Sigmoid colon (tissue), 4 donors: ENCODE results near the gene TAGLN.

Experiments
- EP300 ChIP-seq, 4 donors: sonication (generic); formaldehyde crosslinking; IDR thresholded peaks; one replicate each; pipeline ENCODE4 v1.6.1; 2017; ENCODE audit warnings: antibody characterized with exemption in 4 of 4
- POLR2A ChIP-seq, 2 donors: fragments of 450-650 bp; IDR thresholded peaks; one replicate each; pipeline ENCODE4 v1.6.1; 2016; ENCODE audit warnings: antibody characterized with exemption in 2 of 2, mild to moderate bottlenecking in 2 of 2, moderate library complexity in 2 of 2
- POLR2AphosphoS5 ChIP-seq, 4 donors: sonication (generic); formaldehyde crosslinking; IDR thresholded peaks; one replicate each; pipeline ENCODE4 v1.6.1; 2017; ENCODE audit warnings: antibody characterized with exemption in 4 of 4
- TF ChIP-seq, protein P1 (sequence below), 4 experiments: fragments of 450-650 bp in 3 of 4; fragments of 200-600 bp in 1 of 4; IDR thresholded peaks; one replicate each; pipeline ENCODE4 v1.5.1; 2016 to 2019; ENCODE audit warnings: antibody characterized with exemption in 4 of 4, mild to moderate bottlenecking in 3 of 4, moderate library complexity in 2 of 4

DNA sequence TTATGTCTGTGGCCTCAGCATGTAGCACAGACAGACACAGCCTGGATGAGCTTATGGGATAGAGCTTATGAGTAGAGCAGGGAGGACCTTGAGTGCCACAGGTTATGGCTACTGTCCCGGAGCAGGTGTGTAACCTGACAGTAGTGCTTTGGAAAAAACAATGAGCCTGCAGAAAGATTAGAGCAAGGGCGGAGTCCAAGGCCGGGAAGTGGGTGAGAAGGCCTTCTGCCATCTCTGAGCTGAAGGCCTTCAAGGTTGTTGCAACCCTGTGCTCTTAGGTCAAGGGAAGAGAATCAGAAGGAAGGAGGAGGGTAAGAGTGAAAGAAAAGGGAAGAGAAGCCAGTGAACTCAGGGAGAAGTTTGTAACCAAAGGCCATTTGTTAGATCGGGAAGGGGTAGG is 3.9 kb upstream of the TAGLN start:
- TF ChIP-seq POLR2A (IDR thresholded peaks at IDR 0.05) (no peak), EP300 (IDR thresholded peaks at IDR 0.05) (no peak), POLR2AphosphoS5 (IDR thresholded peaks at IDR 0.05) (no peak)
- TF ChIP-seq, protein P1, sequence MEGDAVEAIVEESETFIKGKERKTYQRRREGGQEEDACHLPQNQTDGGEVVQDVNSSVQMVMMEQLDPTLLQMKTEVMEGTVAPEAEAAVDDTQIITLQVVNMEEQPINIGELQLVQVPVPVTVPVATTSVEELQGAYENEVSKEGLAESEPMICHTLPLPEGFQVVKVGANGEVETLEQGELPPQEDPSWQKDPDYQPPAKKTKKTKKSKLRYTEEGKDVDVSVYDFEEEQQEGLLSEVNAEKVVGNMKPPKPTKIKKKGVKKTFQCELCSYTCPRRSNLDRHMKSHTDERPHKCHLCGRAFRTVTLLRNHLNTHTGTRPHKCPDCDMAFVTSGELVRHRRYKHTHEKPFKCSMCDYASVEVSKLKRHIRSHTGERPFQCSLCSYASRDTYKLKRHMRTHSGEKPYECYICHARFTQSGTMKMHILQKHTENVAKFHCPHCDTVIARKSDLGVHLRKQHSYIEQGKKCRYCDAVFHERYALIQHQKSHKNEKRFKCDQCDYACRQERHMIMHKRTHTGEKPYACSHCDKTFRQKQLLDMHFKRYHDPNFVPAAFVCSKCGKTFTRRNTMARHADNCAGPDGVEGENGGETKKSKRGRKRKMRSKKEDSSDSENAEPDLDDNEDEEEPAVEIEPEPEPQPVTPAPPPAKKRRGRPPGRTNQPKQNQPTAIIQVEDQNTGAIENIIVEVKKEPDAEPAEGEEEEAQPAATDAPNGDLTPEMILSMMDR (IDR thresholded peaks at IDR 0.05), result no peak
